BJ (cell line): ENCODE measurements around the gene ELOVL5. TPM values are rescaled to one million over a fixed set of nuclear protein-coding genes. Genes with fewer than 3 reads are reported as not detected.

ENCODE experiments used
- CTCF ChIA-PET: fragments of 350-600 bp; formaldehyde crosslinking; extraction: SDS; loops from one replicate; lab custom pipeline; 2021; ENCODE audit warnings: antibody characterized with exemption, inconsistent platforms; lab: Yijun Ruan, JAX
- POLR2A ChIA-PET: fragments of 300-600 bp; sonication (Branson Sonifier 250); formaldehyde crosslinking; extraction: SDS; loops from one replicate; lab custom pipeline; 2021; ENCODE audit warnings: antibody characterized with exemption; lab: Charles Lee
- DNase-seq: peaks from one replicate; pipeline ENCODE4 v3.0.0-alpha.2; 2011; ENCODE audit warnings: low read depth
- H3K27me3 ChIP-seq: 2 replicates; pipeline ENCODE4 v1.6.0; 2011; ENCODE audit warnings: low read length; ENCODE audit not compliant: control insufficient read depth, insufficient read depth
- H3K36me3 ChIP-seq: 2 replicates; pipeline ENCODE4 v1.5.1; 2011; ENCODE audit warnings: low read length; ENCODE audit not compliant: control insufficient read depth, insufficient read depth
- H3K4me3 ChIP-seq: 2 replicates; pipeline ENCODE4 v1.5.1; 2011; ENCODE audit warnings: low read depth, mild to moderate bottlenecking, control low read depth, low read length
- CTCF ChIP-seq: IDR thresholded peaks from 2 replicates; pipeline ENCODE4 v1.5.1; 2011; ENCODE audit warnings: low read depth, mild to moderate bottlenecking, control low read depth, inconsistent platforms, low read length, moderate library complexity; ENCODE audit not compliant: insufficient read depth
- polyA plus RNA-seq: library from polyadenylated mRNA; depleted of rRNA; stranded (reverse); fragments of >200 nt; gene quantifications from 2 replicates; pipeline ENCODE4 v1.2.3, GENCODE V29; 2011

Gene ELOVL5
- polyA plus RNA-seq, 1 experiment = 88.5 TPM

- CTCF ChIA-PET = interaction anchor here (0.5 to 1.5 kb wide), 3 partner anchors 140 to 174 kb away, joined by 3 to 5 read pairs (median 3); no protein-coding TSS in a partner anchor
- no peak for DNase-seq
- POLR2A ChIA-PET = no interaction called here
- TF ChIP-seq CTCF = no peak
- no peaks in the 10 kb centered on the region for H3K36me3 ChIP-seq
- no peaks in the 10 kb centered on the region for H3K27me3 ChIP-seq
- no peak overlapping the region for H3K4me3 ChIP-seq
These were observed 3.8 kb downstream of the ELOVL5 start for GRCh38 chr6:53344969-53345368.

GRCh38 chr6:53343092-53343491 is 5.7 kb downstream of the ELOVL5 start:
- DNase-seq = no peak
- Histone ChIP-seq H3K4me3 (no peak overlapping the region), H3K27me3 (no peaks in the 10 kb centered on the region), H3K36me3 (no peaks in the 10 kb centered on the region)
- POLR2A ChIA-PET = no interaction called here
- CTCF ChIA-PET = interaction anchor here (0.7 kb wide), 1 partner anchor 36 kb away, joined by 3 read pairs; no protein-coding TSS in a partner anchor
- TF ChIP-seq CTCF = no peak

GRCh38 chr6:53342217-53342616 is 6.5 kb downstream of the ELOVL5 start:
- no peak overlapping the region for H3K4me3 ChIP-seq
- POLR2A ChIA-PET = no interaction called here
- CTCF ChIA-PET = interaction anchor here (0.8 to 1.8 kb wide), 2 partner anchors 12 to 14 kb away, joined by 3 to 6 read pairs; no protein-coding TSS in a partner anchor
- DNase-seq = no peak
- no peaks in the 10 kb centered on the region for H3K27me3 ChIP-seq
- TF ChIP-seq CTCF = no peak
- no peaks in the 10 kb centered on the region; the same call in 1 of the 2 replicates for H3K36me3 ChIP-seq

GRCh38 chr6:53340536-53340935 is 8.2 kb downstream of the ELOVL5 start:
- H3K4me3 ChIP-seq = no peak overlapping the region
- ChIA-PET POLR2A (no interaction called here), CTCF (interaction anchor here (1.8 kb wide), 1 partner anchor 13 kb away, joined by 6 read pairs; no protein-coding TSS in a partner anchor)
- no peaks in the 10 kb centered on the region for H3K27me3 ChIP-seq
- TF ChIP-seq CTCF = no peak
- no peak for DNase-seq
- no peaks in the 10 kb centered on the region; the same call in 1 of the 2 replicates for H3K36me3 ChIP-seq

GRCh38 chr6:53339424-53339823 is 9.3 kb downstream of the ELOVL5 start:
- ChIA-PET CTCF (no interaction called here), POLR2A (no interaction called here)
- TF ChIP-seq CTCF = no peak
- H3K36me3 ChIP-seq = no peaks in the 10 kb centered on the region; the same call in 1 of the 2 replicates
- no peak for DNase-seq
- no peak overlapping the region for H3K4me3 ChIP-seq
- H3K27me3 ChIP-seq = no peaks in the 10 kb centered on the region
